ENCODE data around the gene RAB44.
A peak's percentile ranks its signal among the peaks of the same experiment; 100 is the strongest.
"Not testable (repeated sequence)": the region's sequence is repeated elsewhere in the genome, so short reads cannot be mapped to it uniquely, and the experiment has no call there.

RAB44 gene, protein sequence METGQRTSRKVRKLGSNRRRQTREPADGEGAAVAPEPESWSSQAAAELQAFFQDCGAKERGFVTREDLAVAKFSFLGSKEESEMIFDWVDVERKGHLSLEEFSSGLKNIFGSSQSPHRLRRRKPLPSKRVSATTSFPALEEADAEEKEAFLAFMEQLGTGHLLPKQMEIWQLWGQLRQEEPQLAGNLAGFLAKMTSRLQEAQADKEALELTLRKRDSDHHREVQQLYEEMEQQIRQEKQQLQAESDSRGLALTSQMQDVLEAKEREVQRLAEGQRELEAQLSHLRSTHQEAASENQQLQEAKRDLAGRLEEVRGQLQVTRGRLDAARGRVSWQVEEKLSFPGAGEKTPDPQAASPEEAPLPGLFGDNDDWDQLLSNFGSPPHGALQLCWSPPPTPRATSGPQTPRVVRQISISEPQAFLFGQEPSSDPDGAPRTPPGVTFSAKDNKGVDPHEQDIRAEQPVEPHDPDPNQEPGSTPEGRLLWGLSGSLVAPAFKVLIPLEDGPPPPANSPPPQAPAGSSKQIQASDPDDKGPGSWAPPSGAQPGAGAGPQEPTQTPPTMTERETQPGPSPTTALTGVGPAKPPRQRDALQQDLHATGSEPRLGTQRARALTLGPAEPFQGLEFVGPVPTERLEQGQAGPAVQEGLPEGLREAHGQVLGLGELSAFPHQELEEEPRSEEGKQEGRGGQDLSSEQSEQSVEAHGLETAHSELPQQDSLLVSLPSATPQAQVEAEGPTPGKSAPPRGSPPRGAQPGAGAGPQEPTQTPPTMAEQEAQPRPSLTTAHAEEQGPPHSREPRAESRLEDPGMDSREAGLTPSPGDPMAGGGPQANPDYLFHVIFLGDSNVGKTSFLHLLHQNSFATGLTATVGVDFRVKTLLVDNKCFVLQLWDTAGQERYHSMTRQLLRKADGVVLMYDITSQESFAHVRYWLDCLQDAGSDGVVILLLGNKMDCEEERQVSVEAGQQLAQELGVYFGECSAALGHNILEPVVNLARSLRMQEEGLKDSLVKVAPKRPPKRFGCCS

DNA sequence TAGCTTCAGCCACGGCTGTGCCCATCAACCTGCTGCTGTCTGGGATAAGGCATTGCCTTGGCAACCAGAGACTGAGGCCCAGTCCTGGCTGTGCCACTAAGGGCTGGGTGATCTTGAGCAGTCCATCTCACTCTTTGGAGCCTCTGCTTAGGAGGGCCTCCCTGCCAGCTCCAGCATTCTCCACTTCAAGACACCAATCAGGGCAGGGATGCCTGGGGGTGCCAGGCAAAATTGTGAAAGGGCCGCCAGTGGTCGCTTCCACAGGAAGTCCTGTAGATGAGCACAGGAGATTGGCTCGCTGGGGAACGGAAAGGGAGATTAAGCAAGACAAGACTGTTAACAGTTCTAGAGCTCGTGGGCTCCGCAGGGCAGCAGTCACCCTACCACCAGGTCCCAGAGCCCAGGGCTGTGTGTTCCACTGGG, at the start of gene RAB44:
TSS of gene RAB44 (plus strand) at position 346 of the 423 bp plus-strand sequence. CDS start 6,410 bp downstream, outside the sequence.
- no peak for DNase-seq

DNA sequence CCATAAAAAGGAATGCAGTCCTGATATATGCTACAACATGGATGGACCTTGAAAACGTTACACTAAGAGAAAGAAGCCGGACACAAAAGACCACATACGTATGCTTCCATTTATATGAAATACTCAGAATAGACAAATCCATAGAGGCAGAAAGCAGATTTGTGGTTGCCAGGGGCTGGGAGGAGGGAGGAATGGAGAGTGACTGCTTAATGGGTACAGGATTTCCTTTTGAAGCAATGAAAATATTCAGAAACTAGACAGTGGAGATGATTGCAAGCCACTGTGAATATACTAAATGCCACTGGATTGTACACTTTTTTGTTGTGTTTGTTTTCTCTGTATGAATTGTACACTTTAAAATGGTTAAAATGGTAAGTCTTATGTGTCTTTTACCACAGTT, 48.5 kb upstream of the RAB44 start:
- no peak for DNase-seq

DNA sequence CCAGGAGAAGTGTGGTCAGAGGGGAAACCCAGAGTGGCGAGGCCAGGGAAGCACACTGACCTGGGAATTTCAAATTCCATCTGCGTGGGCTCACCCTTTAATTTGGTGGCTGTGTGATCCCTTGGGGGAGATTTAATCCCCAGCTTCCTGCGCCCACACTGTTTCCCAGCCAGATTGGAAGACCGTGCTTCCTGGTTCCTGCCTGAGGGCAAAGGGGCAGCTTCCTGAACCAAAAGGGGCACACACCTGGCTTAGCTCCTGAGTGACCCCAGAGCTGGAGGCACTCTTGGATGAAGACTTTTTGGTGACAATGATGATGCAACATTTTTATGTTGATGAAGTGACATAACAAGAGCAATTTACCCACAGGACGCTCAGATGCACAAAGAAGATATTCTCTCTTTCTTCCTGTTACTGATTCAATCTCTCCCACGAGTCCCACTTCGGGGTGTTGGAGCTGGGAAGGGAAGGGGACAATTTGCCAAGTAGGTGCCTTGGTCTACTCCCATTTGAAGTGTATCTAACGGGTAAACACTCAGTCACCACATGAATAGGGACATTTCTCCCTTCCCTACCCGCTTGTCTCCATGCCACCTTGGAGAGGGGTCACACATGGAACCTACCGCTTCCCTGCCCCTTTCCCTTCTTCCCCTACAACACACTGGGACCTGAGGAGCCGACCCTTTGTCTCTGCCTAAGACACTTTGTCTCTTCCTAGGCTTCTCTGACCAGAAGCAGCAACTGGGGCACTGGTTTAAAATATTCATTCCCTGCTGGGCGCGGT, 47.7 kb upstream of the RAB44 start:
- no peak for DNase-seq

DNA sequence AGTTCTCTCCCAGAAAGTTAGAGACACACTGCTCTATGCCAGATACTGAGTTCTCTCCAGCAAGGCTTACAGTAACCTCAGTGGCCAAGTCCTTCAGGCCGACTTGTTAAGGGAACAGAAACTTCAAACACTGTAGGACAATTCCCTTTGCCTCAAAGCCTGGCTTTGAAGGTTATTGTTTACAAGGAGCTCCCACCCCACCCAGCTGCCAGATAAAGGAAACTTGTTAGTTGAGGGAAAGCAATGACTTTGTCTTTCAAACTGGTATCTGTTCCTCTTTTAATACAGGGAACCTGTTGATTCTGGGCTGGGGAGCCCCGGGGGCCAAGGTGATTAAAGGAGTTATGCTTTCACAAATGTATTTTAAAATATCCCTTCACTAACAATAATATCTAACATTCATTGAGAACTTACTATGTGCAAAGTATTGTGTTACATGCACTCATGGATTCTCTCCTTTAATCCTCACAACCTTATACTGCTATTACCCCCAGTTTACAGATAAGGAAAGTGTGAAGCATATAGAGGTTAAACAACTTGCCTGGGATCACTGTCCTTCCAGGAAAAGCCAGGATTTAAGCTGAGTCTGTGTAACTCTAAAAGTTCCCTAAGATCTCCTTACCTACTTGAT, 46.7 kb upstream of the RAB44 start:
- no peak for DNase-seq

DNA sequence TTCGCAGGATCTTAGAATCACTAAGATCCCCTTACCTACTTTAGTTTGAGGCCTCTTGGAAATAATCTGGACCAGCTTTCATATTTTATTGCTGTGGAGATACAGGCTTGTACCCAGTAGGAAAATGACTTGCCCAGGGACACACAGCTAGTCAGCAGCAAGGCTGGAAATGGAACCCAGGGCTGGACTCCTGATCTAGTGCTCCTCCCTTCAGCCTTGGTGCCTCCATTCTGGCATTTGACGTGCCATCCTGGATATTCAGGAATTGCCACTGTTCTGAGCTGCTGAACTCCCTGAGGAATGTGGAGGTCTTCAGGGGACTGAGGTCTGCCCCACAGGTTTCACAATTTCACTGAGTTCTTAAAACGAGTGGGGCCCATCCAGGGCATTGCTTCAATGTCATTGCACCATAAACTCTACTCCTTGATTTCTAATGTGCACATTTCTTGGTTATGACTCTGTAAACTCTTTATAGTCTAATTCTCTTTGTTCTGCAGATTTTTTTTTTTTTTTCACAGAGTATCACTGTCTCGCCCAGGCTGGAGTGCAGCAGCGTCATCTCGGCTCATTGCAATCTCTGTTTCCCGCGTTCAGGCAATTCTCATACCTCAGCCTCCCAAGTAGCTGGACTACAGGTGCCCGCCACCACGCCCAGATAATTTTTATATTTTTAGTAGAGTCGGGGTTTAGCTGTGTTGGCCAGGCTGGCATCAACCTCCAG, 45.8 kb upstream of the RAB44 start:
- no peak for DNase-seq

DNA sequence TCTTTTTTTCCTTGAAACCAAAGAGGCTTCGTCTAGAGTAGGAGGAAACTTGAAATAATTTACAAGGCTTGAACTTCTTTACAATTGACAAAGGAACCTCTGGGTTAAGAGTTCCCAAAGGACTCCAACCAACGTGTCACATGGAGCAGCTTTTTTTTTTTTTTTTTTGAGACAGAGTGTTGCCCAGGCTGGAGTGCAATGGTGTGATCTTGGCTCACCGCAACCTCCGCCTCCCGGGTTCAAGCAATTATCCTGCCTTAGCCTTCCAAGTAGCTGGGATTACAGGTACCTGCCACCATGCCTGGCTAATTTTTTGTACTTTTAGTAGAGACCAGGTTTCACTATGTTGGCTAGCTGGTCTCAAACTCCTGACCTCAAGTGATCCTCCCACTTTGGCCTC, 43.2 kb upstream of the RAB44 start:
- not testable (repeated sequence) for DNase-seq

DNA sequence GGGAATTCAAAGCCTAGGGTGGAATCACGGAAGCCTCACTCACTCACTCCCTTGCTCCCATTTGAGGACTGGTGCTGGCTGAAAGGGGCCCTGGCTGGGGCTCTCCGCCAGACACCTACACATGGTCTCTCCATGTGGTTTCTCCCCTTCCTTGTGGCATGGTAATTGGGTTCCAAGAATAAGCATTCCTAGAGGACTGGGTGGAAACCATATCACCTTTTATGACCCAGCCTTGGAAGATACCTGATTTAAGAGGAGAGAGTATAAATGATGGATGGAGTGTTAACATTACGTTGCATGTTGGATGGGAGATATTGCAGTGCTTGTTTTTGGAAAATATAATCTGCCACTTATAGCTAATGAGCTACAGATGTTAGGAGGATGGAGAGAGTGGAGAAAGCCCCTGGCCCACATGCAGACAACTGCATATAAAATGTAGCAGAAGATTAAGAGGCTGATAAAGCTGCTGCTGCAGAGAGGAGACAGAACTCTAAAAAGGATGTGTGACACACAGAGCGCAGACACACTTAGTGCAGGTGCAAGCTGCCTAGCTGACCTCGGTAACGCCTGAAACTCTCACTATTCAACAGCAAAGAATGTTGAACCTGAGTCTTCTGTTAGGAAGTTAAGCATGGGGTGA, 42.4 kb upstream of the RAB44 start:
- no peak for DNase-seq

DNA sequence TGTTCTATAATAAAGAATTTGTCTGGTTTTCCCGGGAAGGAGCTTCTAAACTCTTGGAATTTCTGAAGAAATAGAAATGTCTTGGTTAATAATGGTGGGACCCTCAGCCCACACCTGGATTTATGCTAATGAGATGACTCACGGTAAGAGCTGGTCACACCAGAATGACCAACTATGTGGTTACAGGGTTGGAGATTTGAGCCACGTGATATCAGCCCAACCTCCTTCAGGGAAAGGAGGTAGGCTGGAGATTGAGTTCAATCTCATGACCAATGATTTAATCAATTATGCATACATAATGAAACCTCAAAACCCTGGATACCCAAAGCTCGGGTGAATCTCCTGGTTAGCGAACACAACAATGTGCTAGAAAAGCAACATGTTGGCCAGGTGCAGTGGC, 41.2 kb upstream of the RAB44 start:
- DNase-seq: no peak

DNA sequence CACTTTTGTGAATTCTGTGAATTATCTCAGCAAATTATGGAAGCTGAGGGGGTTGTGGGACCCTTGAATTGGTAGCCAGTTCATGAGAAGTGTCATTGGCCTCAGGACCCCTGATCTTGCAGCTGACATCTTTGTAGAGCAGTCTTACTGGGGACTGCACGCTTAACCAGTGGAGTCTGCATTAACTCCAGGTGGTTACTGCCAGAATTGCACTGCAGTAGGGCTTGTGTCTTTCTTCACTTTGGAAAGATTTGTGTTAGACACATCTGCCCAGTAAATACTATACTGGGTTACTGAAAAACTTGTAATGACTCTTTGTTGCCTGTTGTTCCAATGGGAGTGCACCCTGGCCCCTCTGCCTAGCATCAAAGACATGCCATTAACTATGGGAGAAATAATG, 40.4 kb upstream of the RAB44 start:
- no peak for DNase-seq

DNA sequence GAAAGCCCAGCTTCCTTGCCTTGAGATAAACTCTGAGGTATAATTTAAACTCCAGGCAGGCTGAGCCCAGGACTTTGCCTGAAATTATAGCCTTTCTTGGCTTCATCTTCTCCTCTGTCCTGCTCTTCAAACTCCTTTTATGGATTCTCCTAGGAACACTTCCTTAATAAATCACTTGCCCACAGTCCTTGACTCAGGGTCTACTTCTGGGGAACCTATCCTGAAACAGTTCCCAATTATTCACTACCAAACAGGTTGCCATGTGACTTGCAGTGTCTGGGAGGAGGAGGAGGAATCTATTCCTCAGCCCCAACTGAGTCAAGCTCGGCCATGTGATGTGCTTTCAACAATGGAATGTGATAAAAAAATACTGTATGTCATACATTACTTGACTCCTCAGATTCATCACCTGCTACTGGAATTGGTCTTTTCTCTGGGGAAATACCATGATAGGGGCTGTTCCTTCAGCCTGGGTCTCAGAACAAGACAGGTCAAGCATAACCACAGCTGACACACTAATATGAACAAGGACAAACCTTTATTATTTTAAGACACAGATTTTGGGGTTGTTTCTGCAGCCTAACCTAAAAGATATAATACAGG, 39.6 kb upstream of the RAB44 start:
- DNase-seq: no peak

DNA sequence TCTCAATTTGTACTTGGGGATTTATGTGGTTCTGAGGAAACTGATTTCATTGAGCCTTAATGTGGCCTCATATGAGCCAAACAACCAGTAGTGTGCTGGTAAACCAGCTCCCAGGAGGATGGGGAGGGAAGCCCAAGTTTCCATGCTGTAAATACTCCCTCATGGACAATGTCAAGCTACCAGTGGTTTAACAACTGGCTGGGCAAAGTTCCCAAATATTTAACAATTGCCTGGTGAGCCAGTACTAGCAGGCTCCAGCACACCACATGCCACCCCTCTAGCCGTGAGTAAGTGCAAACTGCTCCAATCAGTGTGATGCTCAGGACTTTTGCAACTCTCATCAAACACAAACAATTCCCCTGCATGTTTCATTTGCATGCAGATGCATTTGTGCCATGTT, 38.4 kb upstream of the RAB44 start:
- no peak for DNase-seq

DNA sequence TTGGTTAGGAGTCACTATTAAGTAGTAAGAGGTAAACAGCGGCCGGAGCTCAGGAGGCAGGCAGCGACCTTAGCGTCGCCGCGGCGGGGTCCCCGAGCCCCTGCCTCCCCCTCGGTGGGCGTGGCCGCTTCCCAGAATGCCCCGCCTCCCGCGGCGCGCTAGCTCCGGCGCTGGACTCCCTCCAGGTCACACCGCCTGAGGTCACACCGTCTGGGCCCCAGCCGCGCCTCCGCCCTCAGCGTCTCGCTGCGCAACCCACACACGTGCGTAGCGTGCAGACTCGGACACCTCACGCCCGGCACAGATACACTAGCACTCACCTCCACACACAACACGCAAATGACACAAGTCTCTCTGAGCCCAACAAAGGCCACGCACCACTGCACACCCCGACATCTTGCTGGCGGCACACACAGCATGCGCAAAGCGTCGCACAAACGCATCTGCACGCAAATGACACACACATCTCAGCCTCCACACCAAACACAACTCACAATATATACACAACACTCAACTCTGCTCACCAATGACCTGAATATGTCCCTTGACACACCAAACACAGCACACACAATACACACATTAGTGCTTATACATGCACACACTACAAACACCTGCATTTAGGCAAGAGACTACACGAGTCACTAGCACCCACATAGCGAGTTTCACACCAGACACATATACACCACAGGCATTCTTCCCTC, 36.7 kb upstream of the RAB44 start:
- no peak for DNase-seq

DNA sequence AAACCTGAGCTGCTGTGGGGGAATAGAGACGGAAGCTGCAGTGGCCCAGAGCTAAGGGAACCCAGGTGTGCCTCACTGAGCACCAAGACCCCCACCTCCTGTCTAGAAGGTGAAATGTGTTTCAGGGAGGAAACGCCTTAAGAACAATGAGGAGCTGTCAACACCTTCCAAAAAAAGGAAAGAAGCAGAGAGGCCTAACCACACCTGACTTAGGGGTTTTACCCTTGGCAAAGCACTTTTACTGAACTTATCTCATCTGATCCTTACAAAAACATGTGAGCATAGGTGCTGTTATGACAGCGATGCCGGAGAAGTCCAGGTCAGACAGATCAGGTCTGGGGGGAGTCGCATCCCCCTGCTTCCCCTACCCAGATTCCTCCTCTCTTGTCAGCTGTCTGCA, 35.2 kb upstream of the RAB44 start:
- DNase-seq: no peak

DNA sequence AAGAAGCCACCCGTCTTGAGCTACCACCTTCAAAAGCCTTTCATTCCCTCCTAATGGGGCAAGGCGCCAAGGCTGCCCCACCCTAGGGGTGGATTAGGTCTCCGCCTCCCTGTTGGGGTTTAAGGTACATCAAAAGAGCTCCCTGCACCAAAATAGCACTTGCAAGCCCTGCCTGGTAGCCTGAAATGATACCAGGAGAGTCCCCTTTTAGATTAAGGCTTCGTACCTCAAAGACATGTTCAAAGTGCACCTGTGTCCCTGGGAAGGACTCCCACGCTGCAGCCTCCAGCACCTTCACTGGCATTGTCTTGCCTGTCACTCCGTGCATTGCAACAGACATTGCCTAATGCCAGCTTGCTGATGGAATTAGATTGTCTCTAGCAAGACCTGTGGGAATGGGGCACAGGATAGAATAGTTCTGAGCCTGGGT, 34.8 kb upstream of the RAB44 start:
- DNase-seq: peak; percentile 16

DNA sequence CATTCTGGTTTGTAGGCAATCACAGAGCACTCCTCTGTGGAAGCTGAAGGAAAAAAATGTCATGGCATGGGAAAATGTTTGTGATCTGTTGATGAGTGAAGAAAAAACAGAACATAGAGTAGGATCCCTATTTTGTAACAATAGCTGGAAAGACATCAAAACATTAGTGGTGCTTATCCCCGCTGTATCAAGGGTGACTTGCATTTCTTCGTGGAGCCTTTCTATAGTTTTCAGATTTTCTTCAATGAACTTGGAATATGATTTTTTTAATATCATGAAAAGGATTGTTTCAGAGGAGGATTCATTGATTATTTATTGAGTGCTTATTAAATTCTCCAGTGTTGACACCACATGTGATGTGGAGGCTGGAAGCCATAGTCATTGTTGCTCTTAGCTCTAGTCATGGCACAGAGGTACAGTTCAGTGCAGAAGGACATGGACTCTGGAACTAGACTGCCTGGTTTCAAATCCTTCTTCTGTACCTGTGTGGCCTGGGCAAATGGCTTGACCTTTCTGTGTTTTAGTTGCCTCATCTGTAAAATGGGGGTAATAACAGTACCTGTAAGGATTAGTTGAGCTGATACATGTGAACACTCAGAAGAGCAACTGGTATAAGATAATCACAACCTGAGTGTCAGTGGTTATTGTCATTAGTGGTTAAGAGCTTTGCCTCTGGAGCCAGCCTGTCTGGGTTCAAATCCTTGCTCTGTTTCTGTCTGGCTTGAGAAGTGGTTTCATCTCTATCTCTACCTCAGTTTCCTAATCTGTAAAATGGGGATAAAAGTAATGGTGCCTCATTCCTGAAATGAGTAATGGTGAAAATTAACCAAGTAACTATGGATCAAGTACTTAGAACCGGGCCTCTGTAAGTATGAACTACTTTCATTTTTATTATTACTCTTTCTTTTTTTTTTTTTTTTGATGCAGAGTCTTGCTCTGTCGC, 33.9 kb upstream of the RAB44 start:
- no peak for DNase-seq

DNA sequence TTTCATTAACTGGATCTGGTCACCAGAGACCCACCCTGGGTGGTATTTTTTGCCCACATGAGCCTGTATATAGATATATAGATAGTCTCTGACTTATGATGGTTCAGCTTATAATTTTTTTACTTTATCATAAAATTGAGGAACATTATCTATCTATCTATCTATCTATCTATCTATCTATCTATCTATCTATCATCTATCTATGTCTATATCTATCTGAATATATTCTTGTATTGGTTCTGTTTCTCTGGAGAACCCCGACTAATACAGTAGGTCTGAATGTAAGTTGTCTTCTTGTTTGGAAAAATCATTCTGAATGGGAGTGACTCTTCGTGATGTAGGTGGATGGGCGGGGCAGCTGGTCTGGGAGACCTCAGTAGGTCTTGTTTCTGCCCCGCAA, 32.4 kb upstream of the RAB44 start:
- no peak for DNase-seq

DNA sequence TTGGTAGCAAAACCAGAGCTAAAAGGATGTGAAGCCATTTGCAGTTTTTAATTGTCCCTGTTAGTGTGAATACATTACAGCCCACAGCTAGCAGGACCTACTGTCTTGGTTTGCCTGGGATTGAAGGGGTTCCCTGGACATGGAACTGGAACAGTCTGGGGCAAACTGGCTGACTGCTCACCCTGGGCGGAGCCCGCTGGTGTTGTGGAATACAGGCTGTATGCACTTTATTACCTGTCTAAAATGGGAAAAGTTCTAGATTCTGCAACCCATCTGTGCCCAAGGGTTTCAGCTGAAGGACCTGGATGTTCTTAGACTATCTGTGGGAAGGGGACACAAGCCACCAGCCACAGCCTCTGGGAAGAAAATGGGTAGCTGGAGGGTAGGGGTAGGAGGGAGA, 31.3 kb upstream of the RAB44 start:
- DNase-seq: no peak

DNA sequence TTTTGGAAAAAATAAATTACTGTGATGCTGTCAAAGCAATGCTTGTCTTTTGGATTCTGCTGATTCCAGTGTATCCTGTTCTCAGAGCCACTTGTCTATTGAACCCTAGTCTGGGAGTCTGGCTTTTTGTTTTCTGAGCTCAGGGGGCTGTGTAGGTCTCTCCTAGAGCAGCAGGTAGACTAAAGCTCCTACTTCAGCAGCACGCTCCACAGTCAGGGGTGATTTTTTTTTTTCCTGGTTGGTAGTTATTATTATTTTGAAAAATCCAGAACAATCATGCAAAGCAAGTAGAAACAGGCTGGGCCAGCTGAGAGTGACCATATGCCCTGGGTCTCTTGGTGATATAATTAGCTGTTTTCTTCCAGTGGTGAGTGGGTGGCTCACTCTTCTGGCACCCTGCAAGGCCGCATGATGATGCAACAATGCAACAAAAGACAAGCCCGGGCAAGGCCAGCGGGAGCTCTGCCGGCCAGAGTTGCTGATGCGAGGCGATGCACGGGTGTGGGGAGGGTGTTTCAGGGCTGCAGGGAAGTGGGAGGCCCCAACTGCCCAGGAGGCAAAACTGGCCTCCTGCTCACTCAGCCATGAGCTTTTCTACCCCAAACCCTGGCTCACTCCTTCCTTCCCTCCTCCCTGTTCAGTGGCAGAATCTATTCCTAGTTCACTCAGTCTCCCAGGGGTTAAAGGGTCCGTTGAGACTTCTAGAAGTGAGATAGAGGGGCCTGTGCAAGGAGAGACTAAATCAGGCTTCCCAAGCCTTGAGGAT, 30.6 kb upstream of the RAB44 start:
- peak; percentile 94 for DNase-seq
